SK-N-SH (cell line): ENCODE data around the gene BIRC6. TPM values are rescaled to one million over a fixed set of nuclear protein-coding genes. Genes with fewer than 3 reads are reported as not detected.

Source experiments
- CTCF ChIA-PET: fragments of 300-600, 350-600 bp; formaldehyde crosslinking; extraction: SDS; loops from one replicate; lab custom pipeline; 2021; lab: Yijun Ruan, JAX
- POLR2A ChIA-PET: fragments of 350-600 bp; sonication (Branson Sonifier 250); formaldehyde crosslinking; extraction: SDS; loops from one replicate; lab custom pipeline; 2020; ENCODE audit warnings: antibody characterized with exemption, inconsistent platforms; lab: Yijun Ruan, JAX
- DNase-seq: peaks from one replicate; pipeline ENCODE4 v3.0.0; 2012
- H2AFZ ChIP-seq: fragments of 200-600 bp; sonication (generic); 2 replicates; pipeline ENCODE4 v1.8.1; 2016; ENCODE audit warnings: antibody characterized with exemption, mild to moderate bottlenecking, low read depth
- H3F3A ChIP-seq: fragments of 200-600 bp; sonication (generic); replicated peaks from 2 replicates; pipeline ENCODE3; 2016; ENCODE audit warnings: antibody characterized with exemption, mild to moderate bottlenecking; ENCODE audit not compliant: insufficient read depth
- H3K27ac ChIP-seq, 2 experiments: fragments of 200-500 bp in 1 of 2; fragments of 200-600 bp in 1 of 2; sonication (Bioruptor generic) in 1 of 2; sonication (generic), shearing (Covaris generic) in 1 of 2; 2 replicates each; pipeline versions ENCODE4 v1.5.1 to v1.6.1; 2014 to 2016; ENCODE audit warnings: low read depth in 2 of 2, inconsistent platforms in 1 of 2, low read length in 1 of 2, mild to moderate bottlenecking in 1 of 2, mixed read lengths in 1 of 2
- H3K27me3 ChIP-seq: fragments of 200-600 bp; sonication (generic), shearing (Covaris generic); 2 replicates; pipeline ENCODE4 v1.6.1; 2016; ENCODE audit warnings: mixed run types; ENCODE audit not compliant: insufficient read depth
- H3K36me3 ChIP-seq, 2 experiments: fragments of 200-500 bp in 1 of 2; fragments of 200-600 bp in 1 of 2; sonication (Bioruptor generic) in 1 of 2; sonication (generic) in 1 of 2; replicated peaks in 1 of 2; 2 replicates each; pipeline versions ENCODE3 to v1.5.1; 2014 to 2016; ENCODE audit warnings: low read length in 1 of 2, mild to moderate bottlenecking in 1 of 2; ENCODE audit not compliant: insufficient read depth in 2 of 2, control insufficient read depth in 1 of 2
- H3K4me1 ChIP-seq, 2 experiments: fragments of 200-500 bp in 1 of 2; fragments of 200-600 bp in 1 of 2; sonication (Bioruptor generic) in 1 of 2; sonication (generic), shearing (Covaris generic) in 1 of 2; 2 replicates each; pipeline versions ENCODE4 v1.5.1 to v1.6.1; 2014 to 2016; ENCODE audit warnings: low read depth in 1 of 2, low read length in 1 of 2, mixed run types in 1 of 2; ENCODE audit not compliant: insufficient read depth in 2 of 2, control insufficient read depth in 1 of 2
- H3K4me2 ChIP-seq: fragments of 200-600 bp; sonication (generic), shearing (Covaris generic); 2 replicates; pipeline ENCODE4 v1.6.1; 2017; ENCODE audit warnings: mixed run types
- H3K4me3 ChIP-seq, 2 experiments: fragments of 200-500 bp in 1 of 2; fragments of 200-600 bp in 1 of 2; sonication (Bioruptor generic) in 1 of 2; sonication (generic), shearing (Covaris generic) in 1 of 2; 2 replicates each; pipeline versions ENCODE4 v1.5.1 to v1.8.1; 2014 to 2016; ENCODE audit warnings: low read depth in 2 of 2, inconsistent platforms in 1 of 2, low read length in 1 of 2, mild to moderate bottlenecking in 1 of 2, mixed read lengths in 1 of 2, moderate library complexity in 1 of 2
- H3K79me2 ChIP-seq: fragments of 200-600 bp; sonication (generic); 2 replicates; pipeline ENCODE4 v1.8.1; 2017; ENCODE audit warnings: mild to moderate bottlenecking; ENCODE audit not compliant: insufficient read depth
- H3K9ac ChIP-seq: fragments of 200-600 bp; sonication (generic); 2 replicates; pipeline ENCODE4 v1.6.1; 2017; ENCODE audit warnings: mixed run types
- H3K9me2 ChIP-seq: fragments of 200-600 bp; sonication (generic); 2 replicates; pipeline ENCODE4 v1.6.1; 2017; ENCODE audit warnings: mixed run types
- H3K9me3 ChIP-seq: fragments of 200-600 bp; sonication (generic); 2 replicates; pipeline ENCODE4 v1.6.1; 2017; ENCODE audit warnings: mixed run types, mild to moderate bottlenecking, moderate library complexity
- H4K20me1 ChIP-seq: fragments of 200-600 bp; sonication (generic); 2 replicates; pipeline ENCODE4 v1.6.1; 2017; ENCODE audit warnings: mild to moderate bottlenecking, mixed run types; ENCODE audit not compliant: insufficient read depth
- CHD2 ChIP-seq: fragments of 150-350 bp; IDR thresholded peaks from 2 replicates; pipeline ENCODE4 v1.6.1; 2018; ENCODE audit warnings: low read length; ENCODE audit not compliant: partially characterized antibody
- ELF1 ChIP-seq: IDR thresholded peaks from 2 replicates; pipeline ENCODE4 v1.4.0; 2012
- EZH2phosphoT487 ChIP-seq: fragments of 200-600 bp; sonication (generic); IDR thresholded peaks from 2 replicates; pipeline ENCODE4 v1.6.1; 2017; ENCODE audit warnings: low read depth, mixed run types, mild to moderate bottlenecking, antibody characterized with exemption, moderate library complexity, borderline replicate concordance
- GABPA ChIP-seq: IDR thresholded peaks from 2 replicates; pipeline ENCODE4 v1.4.0; 2012; ENCODE audit warnings: low read depth, mild to moderate bottlenecking
- NFIC ChIP-seq: IDR thresholded peaks from 2 replicates; pipeline ENCODE4 v1.4.0; 2012; ENCODE audit warnings: borderline replicate concordance
- NRF1 ChIP-seq: IDR thresholded peaks from 2 replicates; pipeline ENCODE4 v1.6.1; 2012; ENCODE audit warnings: low read depth, mild to moderate bottlenecking, low read length
- RFX5 ChIP-seq: IDR thresholded peaks from 2 replicates; pipeline ENCODE4 v1.6.1; 2012; ENCODE audit warnings: mild to moderate bottlenecking, improper control_type of control experiment, low read length
- SMC3 ChIP-seq: IDR thresholded peaks from 2 replicates; pipeline ENCODE4 v1.6.1; 2012; ENCODE audit warnings: low read depth, low read length, improper control_type of control experiment
- TCF12 ChIP-seq: IDR thresholded peaks from 2 replicates; pipeline ENCODE4 v1.4.0; 2012
- WGBS: methylation state at CpG from one replicate; pipeline ENCODE4 v1.1.6; 2017; ENCODE audit warnings: low lambda C conversion rate; 5-methylcytosine and 5-hydroxymethylcytosine counted together
- polyA plus RNA-seq, 3 experiments: library from polyadenylated mRNA; depleted of rRNA; stranded (reverse); fragments of >200 nt; gene quantifications; 2 replicates each; pipeline ENCODE4 v1.2.3, GENCODE V29; 2012
- TF ChIP-seq, protein P1 (sequence below): IDR thresholded peaks from 2 replicates; pipeline ENCODE4 v1.4.0; 2012; ENCODE audit warnings: low read depth, borderline replicate concordance
- TF ChIP-seq, protein P2 (sequence below): IDR thresholded peaks from 2 replicates; pipeline ENCODE4 v1.4.0; 2012; ENCODE audit warnings: low read depth
- TF ChIP-seq, protein P3 (sequence below): fragments of 150-350 bp; IDR thresholded peaks from 2 replicates; pipeline ENCODE4 v1.6.1; 2016; ENCODE audit warnings: mild to moderate bottlenecking, low read depth, low read length
- TF ChIP-seq, protein P4 (sequence below): fragments of 200-600 bp; sonication (generic); IDR thresholded peaks from 2 replicates; pipeline ENCODE4 v1.6.1; 2017; ENCODE audit warnings: antibody characterized with exemption, mild to moderate bottlenecking, moderate library complexity
- TF ChIP-seq, protein P5 (sequence below): fragments of 150-350 bp; IDR thresholded peaks from 2 replicates; pipeline ENCODE4 v1.6.1; 2017; ENCODE audit warnings: antibody characterized with exemption, low read length, low read depth, borderline replicate concordance
- TF ChIP-seq, protein P6 (sequence below): IDR thresholded peaks from 2 replicates; pipeline ENCODE4; 2012

Gene BIRC6
- polyA plus RNA-seq, 1 of the 3 experiments (the other 2 are of a cell fraction): 28.9 TPM

DNA sequence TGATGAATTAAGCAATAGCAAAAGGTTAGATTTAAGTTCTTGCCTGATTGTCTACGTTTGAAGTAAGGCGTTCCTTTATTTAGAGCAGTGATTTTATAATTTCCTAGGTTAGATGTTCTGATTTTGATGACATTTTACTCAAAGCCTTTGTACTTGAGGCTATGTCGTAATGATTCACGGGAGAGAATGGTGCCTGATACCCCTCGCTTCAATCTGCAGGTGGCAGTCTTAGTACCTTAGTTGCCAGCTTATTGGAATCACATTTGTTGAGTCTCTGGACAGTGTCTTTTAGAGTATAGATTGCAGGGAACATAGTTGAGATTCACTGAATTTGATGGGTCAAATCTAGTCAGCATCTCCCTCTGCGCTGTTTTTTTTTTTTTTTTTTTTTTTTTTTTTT is 89.5 kb downstream of the BIRC6 start:
- no peaks in the 10 kb centered on the region for H3K4me1 ChIP-seq
- DNase-seq: no peak
- no peak overlapping the region for H3K4me2 ChIP-seq
- H3K79me2 ChIP-seq: peaks cover 3% of the 10 kb centered on the region; the same call in 1 of the 2 replicates
- 96% methylated on average over 6 of the region's 6 CpGs for WGBS
- TF ChIP-seq, protein P1, sequence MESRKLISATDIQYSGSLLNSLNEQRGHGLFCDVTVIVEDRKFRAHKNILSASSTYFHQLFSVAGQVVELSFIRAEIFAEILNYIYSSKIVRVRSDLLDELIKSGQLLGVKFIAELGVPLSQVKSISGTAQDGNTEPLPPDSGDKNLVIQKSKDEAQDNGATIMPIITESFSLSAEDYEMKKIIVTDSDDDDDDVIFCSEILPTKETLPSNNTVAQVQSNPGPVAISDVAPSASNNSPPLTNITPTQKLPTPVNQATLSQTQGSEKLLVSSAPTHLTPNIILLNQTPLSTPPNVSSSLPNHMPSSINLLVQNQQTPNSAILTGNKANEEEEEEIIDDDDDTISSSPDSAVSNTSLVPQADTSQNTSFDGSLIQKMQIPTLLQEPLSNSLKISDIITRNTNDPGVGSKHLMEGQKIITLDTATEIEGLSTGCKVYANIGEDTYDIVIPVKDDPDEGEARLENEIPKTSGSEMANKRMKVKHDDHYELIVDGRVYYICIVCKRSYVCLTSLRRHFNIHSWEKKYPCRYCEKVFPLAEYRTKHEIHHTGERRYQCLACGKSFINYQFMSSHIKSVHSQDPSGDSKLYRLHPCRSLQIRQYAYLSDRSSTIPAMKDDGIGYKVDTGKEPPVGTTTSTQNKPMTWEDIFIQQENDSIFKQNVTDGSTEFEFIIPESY: no peak
- TF ChIP-seq, protein P2, sequence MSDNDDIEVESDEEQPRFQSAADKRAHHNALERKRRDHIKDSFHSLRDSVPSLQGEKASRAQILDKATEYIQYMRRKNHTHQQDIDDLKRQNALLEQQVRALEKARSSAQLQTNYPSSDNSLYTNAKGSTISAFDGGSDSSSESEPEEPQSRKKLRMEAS: no peak
- TF ChIP-seq RFX5: no peak
- no peak for TF ChIP-seq TCF12
- TF ChIP-seq NRF1: no peak
- TF ChIP-seq CHD2: no peak
- no peak for TF ChIP-seq ELF1
- no peak for TF ChIP-seq NFIC
- TF ChIP-seq, protein P3, sequence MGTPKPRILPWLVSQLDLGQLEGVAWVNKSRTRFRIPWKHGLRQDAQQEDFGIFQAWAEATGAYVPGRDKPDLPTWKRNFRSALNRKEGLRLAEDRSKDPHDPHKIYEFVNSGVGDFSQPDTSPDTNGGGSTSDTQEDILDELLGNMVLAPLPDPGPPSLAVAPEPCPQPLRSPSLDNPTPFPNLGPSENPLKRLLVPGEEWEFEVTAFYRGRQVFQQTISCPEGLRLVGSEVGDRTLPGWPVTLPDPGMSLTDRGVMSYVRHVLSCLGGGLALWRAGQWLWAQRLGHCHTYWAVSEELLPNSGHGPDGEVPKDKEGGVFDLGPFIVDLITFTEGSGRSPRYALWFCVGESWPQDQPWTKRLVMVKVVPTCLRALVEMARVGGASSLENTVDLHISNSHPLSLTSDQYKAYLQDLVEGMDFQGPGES: no peak
- TF ChIP-seq GABPA: no peak
- TF ChIP-seq, protein P4, sequence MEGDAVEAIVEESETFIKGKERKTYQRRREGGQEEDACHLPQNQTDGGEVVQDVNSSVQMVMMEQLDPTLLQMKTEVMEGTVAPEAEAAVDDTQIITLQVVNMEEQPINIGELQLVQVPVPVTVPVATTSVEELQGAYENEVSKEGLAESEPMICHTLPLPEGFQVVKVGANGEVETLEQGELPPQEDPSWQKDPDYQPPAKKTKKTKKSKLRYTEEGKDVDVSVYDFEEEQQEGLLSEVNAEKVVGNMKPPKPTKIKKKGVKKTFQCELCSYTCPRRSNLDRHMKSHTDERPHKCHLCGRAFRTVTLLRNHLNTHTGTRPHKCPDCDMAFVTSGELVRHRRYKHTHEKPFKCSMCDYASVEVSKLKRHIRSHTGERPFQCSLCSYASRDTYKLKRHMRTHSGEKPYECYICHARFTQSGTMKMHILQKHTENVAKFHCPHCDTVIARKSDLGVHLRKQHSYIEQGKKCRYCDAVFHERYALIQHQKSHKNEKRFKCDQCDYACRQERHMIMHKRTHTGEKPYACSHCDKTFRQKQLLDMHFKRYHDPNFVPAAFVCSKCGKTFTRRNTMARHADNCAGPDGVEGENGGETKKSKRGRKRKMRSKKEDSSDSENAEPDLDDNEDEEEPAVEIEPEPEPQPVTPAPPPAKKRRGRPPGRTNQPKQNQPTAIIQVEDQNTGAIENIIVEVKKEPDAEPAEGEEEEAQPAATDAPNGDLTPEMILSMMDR: no peak
- TF ChIP-seq, protein P5, sequence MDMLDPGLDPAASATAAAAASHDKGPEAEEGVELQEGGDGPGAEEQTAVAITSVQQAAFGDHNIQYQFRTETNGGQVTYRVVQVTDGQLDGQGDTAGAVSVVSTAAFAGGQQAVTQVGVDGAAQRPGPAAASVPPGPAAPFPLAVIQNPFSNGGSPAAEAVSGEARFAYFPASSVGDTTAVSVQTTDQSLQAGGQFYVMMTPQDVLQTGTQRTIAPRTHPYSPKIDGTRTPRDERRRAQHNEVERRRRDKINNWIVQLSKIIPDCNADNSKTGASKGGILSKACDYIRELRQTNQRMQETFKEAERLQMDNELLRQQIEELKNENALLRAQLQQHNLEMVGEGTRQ: no peak
- TF ChIP-seq EZH2phosphoT487: no peak
- TF ChIP-seq, protein P6, sequence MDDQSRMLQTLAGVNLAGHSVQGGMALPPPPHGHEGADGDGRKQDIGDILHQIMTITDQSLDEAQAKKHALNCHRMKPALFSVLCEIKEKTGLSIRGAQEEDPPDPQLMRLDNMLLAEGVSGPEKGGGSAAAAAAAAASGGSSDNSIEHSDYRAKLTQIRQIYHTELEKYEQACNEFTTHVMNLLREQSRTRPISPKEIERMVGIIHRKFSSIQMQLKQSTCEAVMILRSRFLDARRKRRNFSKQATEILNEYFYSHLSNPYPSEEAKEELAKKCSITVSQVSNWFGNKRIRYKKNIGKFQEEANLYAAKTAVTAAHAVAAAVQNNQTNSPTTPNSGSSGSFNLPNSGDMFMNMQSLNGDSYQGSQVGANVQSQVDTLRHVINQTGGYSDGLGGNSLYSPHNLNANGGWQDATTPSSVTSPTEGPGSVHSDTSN: no peak
- no peak for TF ChIP-seq SMC3
- no peaks in the 10 kb centered on the region for H3K9me2 ChIP-seq
- H3K4me3 ChIP-seq: no peak overlapping the region
- H2AFZ ChIP-seq: no peak overlapping the region
- H3K27ac ChIP-seq: no peak overlapping the region
- H3K9ac ChIP-seq: no peak overlapping the region
- POLR2A ChIA-PET: no interaction called here
- no peaks in the 10 kb centered on the region for H4K20me1 ChIP-seq
- H3K36me3 ChIP-seq: peaks cover 66 to 76% of the 10 kb centered on the region in 2 experiments
- no peaks in the 10 kb centered on the region for H3K27me3 ChIP-seq
- CTCF ChIA-PET: no interaction called here
- H3F3A ChIP-seq: peaks cover 10% of the 10 kb centered on the region
- H3K9me3 ChIP-seq: no peaks in the 10 kb centered on the region
